Measurements from ENCODE around the gene MAP7D1. TPM values are rescaled to one million over a fixed set of nuclear protein-coding genes. Genes with fewer than 3 reads are reported as not detected.

MAP7D1 gene
- total and polyA plus RNA-seq, 2 of the 13 experiments (the other 11 are each of a cell fraction or from before 2014, with no cell fraction given) = 5.6 to 7.2 TPM

GRCh38 chr1:36150296-36151133, 5.4 kb upstream of the MAP7D1 start:
- Histone ChIP-seq H3K36me3 (replicated peaks in 1 of 2; ENCODE audit: control insufficient read depth in 1 of 2, insufficient read depth in 2 of 2, low read length in 2 of 2) (no peaks in the 10 kb centered on the region), H3K9me3 (ENCODE audit: low read length) (no peaks in the 10 kb centered on the region), H2AFZ (ENCODE audit: low read length) (no peak overlapping the region), H3K4me2 (ENCODE audit: low read depth, low read length) (peak overlapping the region; percentile 94), H3K4me3 (replicated peaks in 1 of 3; ENCODE audit: insufficient read depth in 1 of 3, low read depth in 2 of 3, low read length in 3 of 3) (peak overlapping the region; percentile 35 to 74 (median 43)), H3K27me3 (ENCODE audit: control insufficient read depth in 1 of 2, insufficient read depth in 2 of 2, low read length in 2 of 2) (no peaks in the 10 kb centered on the region), H3K9ac (ENCODE audit: insufficient read depth, low read depth, low read length) (peak overlapping the region; percentile 44), H3K4me1 (ENCODE audit: insufficient read depth, low read length) (peaks cover 67% of the 10 kb centered on the region), H3K79me2 (ENCODE audit: insufficient read depth, low read length) (peaks cover 8% of the 10 kb centered on the region), H4K20me1 (ENCODE audit: insufficient read depth, low read length) (no peaks in the 10 kb centered on the region), H3K27ac (ENCODE audit: extremely low read length, insufficient read depth, low read length) (peak overlapping the region; percentile 31)
- intact Hi-C loops (cut with micrococcal nuclease; ENCODE audit: unreplicated experiment) = loop anchor here (10.0 kb wide), 1 partner anchor 74 kb away; the partner anchor contains the start of gene THRAP3
- no TSS peak for BruUV-seq (replicated peaks)
- DNase-seq (ENCODE audit: low spot score) (peak; percentile 86), ATAC-seq (peak; percentile 87), FAIRE-seq (peak; percentile 71)
- ChIA-PET CTCF (ENCODE audit: low intra/inter-chr PET ratio, low total read pairs) (interaction anchor here (0.8 to 2.6 kb wide), 4 partner anchors 37 to 192 kb away, joined by 3 to 43 read pairs (median 10); no protein-coding TSS in a partner anchor), POLR2A (interaction anchor here (0.5 to 3.5 kb wide), 20 partner anchors 10 to 250 kb away, joined by 3 to 34 read pairs (median 4); partner anchors contain the start of gene THRAP3)
- 3% methylated on average over 5 of the region's 12 CpGs for WGBS (ENCODE audit: low lambda C conversion rate)
- in situ Hi-C loops (cut with HindIII; ENCODE audit: extremely low pct_ligation_motif_present, low pct_unique_long_range_greater_than_20kb) = loop anchor here (5.0 kb wide), 2 partner anchors 37 to 137 kb away; no protein-coding TSS in a partner anchor
- TF ChIP-seq ZNF451 (CRISPR knock-in tag; IDR thresholded peaks at IDR 0.05) (no peak), ZNF691 (CRISPR knock-in tag; IDR thresholded peaks at IDR 0.05; ENCODE audit: borderline replicate concordance, low read depth) (peak; percentile 46; the same call in 1 of the 2 replicates), CTCF (CRISPR knock-in tag; IDR thresholded peaks at IDR 0.05) (no peak), ETV5 (CRISPR knock-in tag; IDR thresholded peaks at IDR 0.05; ENCODE audit: borderline replicate concordance) (peak; percentile 24; the same call in 1 of the 2 replicates), GABPB1 (CRISPR knock-in tag; IDR thresholded peaks at IDR 0.05) (0 out of 2 replicates have a peak, but pooled peaks have one; percentile 29), PATZ1 (CRISPR knock-in tag; IDR thresholded peaks at IDR 0.05) (peak; percentile 63), NCOA1 (CRISPR knock-in tag; IDR thresholded peaks at IDR 0.05) (no peak), SOX13 (IDR thresholded peaks at IDR 0.05) (no peak), SOX13 (CRISPR knock-in tag; conservative IDR thresholded peaks at IDR 0.05 in 1 of 2, IDR thresholded peaks at IDR 0.05 in 1 of 2) (peak in 1 of 2 experiments; percentile 31; a peak in 1 of 4 replicates), RARA (CRISPR knock-in tag; IDR thresholded peaks at IDR 0.05) (0 out of 2 replicates have a peak, but pooled peaks have one; percentile 9), KAT8 (CRISPR knock-in tag; IDR thresholded peaks at IDR 0.05) (0 out of 2 replicates have a peak, but pooled peaks have one; percentile 57), TBX2 (CRISPR knock-in tag; IDR thresholded peaks at IDR 0.05; ENCODE audit: borderline replicate concordance) (0 out of 2 replicates have a peak, but pooled peaks have one; percentile 21), HNRNPL (IDR thresholded peaks at IDR 0.05; ENCODE audit: low read depth, low read length) (0 out of 2 replicates have a peak, but pooled peaks have one; percentile 42), ZNF256 (CRISPR knock-in tag; conservative IDR thresholded peaks at IDR 0.05) (no peak)
